HEK293T (cell line): ENCODE measurements around the gene CDCP1.

Experiments
- BHLHE40 ChIP-seq: fragments of 450-650 bp; IDR thresholded peaks from 2 replicates; pipeline ENCODE4 v1.6.1; 2016; ENCODE audit warnings: mild to moderate bottlenecking, moderate library complexity, borderline replicate concordance
- CTBP1 ChIP-seq: fragments of 450-650 bp; IDR thresholded peaks from 2 replicates; pipeline ENCODE4 v1.6.1; 2016; ENCODE audit warnings: borderline replicate concordance
- ELF4 ChIP-seq: fragments of 450-650 bp; IDR thresholded peaks from 2 replicates; pipeline ENCODE4 v1.6.1; 2017; ENCODE audit warnings: antibody characterized with exemption
- FOXA1 ChIP-seq: fragments of 450-650 bp; IDR thresholded peaks from 2 replicates; pipeline ENCODE4 v1.6.1; 2016; ENCODE audit warnings: mild to moderate bottlenecking
- FOXK2 ChIP-seq: fragments of 450-650 bp; IDR thresholded peaks from 2 replicates; pipeline ENCODE4 v1.6.1; 2016; ENCODE audit warnings: mild to moderate bottlenecking
- FOXM1 ChIP-seq: fragments of 450-650 bp; IDR thresholded peaks from 2 replicates; pipeline ENCODE4 v1.6.1; 2017; ENCODE audit warnings: mild to moderate bottlenecking, borderline replicate concordance
- HDGF ChIP-seq: fragments of 450-650 bp; IDR thresholded peaks from 2 replicates; pipeline ENCODE4 v1.6.1; 2017; ENCODE audit warnings: antibody characterized with exemption, borderline replicate concordance
- SP1 ChIP-seq: fragments of 450-650 bp; IDR thresholded peaks from 2 replicates; pipeline ENCODE4 v1.6.1; 2017
- SUZ12 ChIP-seq: fragments of 450-650 bp; IDR thresholded peaks from 2 replicates; pipeline ENCODE4 v1.6.1; 2016; ENCODE audit warnings: mild to moderate bottlenecking
- TARDBP ChIP-seq: fragments of 450-650 bp; IDR thresholded peaks from 2 replicates; pipeline ENCODE4 v1.6.1; 2016

DNA sequence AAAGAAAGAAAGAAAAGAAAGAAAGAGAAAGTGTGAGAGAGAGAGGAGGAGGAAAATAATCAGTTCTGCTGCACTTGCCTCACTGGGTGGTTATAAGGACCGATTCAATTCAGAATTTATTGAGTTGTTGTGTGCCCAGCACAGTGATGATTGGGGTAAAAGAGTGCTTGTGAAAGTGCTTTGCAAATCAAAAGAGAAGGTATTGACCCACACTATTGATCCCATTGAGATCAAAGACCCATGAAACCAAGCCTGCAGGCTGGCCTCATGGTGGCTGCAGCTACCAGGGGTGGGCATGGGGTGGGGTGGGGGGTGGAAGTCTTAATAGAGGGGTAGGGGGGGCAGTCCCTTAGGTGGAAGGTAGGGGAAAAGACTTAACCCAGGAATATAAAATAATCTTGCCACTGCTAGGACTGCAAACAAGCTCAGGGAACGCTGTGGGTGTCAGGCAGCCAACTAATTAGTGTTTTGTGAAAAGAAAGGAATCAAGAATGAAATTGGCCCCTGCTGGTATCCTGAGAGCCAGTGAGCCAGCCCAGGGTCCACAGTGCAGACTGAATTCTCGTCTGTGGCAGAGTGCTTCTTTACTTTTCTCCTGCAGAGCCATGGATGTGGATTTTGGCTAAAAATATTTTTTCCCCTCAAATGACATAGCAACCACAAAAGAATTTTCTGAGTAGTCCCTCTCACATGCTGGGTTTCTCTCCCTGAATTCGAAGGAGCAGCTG lies 85.8 kb downstream of the CDCP1 start:
- TF ChIP-seq HDGF: no peak
- no peak for TF ChIP-seq SP1
- TF ChIP-seq CTBP1: no peak
- TF ChIP-seq FOXA1: no peak
- TF ChIP-seq SUZ12: no peak
- TF ChIP-seq FOXK2: no peak
- no peak for TF ChIP-seq BHLHE40
- TF ChIP-seq FOXM1: no peak
- no peak for TF ChIP-seq ELF4
- TF ChIP-seq TARDBP: no peak
